Adrenal gland (tissue), 5 donors: Measurements from ENCODE around the gene VPS29.

ENCODE experiments used
- POLR2A ChIP-seq, 2 donors: fragments of 450-650 bp; IDR thresholded peaks; one replicate each; pipeline ENCODE4 v1.6.1; 2017; ENCODE audit warnings: antibody characterized with exemption in 2 of 2, mild to moderate bottlenecking in 2 of 2, moderate library complexity in 1 of 2
- TF ChIP-seq, protein P1 (sequence below), 6 experiments: fragments of 450-650 bp in 4 of 6; fragments of 200-600 bp in 2 of 6; sonication (generic) in 1 of 6; IDR thresholded peaks; 1 replicate in 5 of 6; 2 replicates in 1 of 6; pipeline versions ENCODE4 v1.5.1 to v1.8.0; 2016 to 2021; ENCODE audit warnings: antibody characterized with exemption in 6 of 6, mild to moderate bottlenecking in 2 of 6, moderate library complexity in 1 of 6
- donor health status: DM: no; HTN: no; CAD: no.

DNA sequence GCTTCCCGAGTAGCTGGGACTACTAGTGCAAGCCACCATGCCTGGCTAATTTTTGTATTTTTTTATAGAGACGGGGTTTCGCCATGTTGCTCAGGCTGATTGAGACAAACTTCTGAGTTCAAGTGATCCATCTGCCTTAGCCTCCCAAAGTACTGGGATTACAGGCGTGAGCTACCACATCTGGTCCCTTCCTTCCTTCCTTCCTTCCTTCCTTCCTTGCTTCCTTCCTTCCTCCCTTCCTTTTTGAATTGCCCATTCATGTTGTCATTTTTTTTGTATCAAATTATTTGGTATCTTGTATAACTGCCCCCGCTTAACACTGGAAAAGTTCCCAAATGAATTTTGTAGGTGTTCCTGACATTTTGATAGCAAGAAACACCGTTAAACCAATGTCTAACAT lies 11.9 kb upstream of the VPS29 start:
- TF ChIP-seq, protein P1, sequence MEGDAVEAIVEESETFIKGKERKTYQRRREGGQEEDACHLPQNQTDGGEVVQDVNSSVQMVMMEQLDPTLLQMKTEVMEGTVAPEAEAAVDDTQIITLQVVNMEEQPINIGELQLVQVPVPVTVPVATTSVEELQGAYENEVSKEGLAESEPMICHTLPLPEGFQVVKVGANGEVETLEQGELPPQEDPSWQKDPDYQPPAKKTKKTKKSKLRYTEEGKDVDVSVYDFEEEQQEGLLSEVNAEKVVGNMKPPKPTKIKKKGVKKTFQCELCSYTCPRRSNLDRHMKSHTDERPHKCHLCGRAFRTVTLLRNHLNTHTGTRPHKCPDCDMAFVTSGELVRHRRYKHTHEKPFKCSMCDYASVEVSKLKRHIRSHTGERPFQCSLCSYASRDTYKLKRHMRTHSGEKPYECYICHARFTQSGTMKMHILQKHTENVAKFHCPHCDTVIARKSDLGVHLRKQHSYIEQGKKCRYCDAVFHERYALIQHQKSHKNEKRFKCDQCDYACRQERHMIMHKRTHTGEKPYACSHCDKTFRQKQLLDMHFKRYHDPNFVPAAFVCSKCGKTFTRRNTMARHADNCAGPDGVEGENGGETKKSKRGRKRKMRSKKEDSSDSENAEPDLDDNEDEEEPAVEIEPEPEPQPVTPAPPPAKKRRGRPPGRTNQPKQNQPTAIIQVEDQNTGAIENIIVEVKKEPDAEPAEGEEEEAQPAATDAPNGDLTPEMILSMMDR (IDR thresholded peaks at IDR 0.05): no peak
- TF ChIP-seq POLR2A (IDR thresholded peaks at IDR 0.05): no peak
